ENCODE measurements around the gene C1orf21. TPM values are rescaled to one million over a fixed set of nuclear protein-coding genes. Genes with fewer than 3 reads are reported as not detected.

C1orf21 gene
- total RNA-seq, 1 experiment from 2014 or later = 0.15 TPM

GRCh38 chr1:184499616-184500015 is 112.8 kb downstream of the C1orf21 start:
- no peak overlapping the region for H3K4me3 ChIP-seq (ENCODE audit: low read depth in 2 of 2, low read length in 2 of 2)
- intact Hi-C loops (cut with micrococcal nuclease; ENCODE audit: unreplicated experiment) = no loop called here
- ChIA-PET POLR2A (no interaction called here), CTCF (no interaction called here)
- ATAC-seq (no peak), DNase-seq (ENCODE audit: low read depth, low spot score) (no peak)
- H3K4me1 ChIP-seq (ENCODE audit: control insufficient read depth, insufficient read depth, low read length) = no peaks in the 10 kb centered on the region
- no peaks in the 10 kb centered on the region for H3K27me3 ChIP-seq (ENCODE audit: control insufficient read depth, insufficient read depth, low read length)
- no peaks in the 10 kb centered on the region for H3K9me3 ChIP-seq (ENCODE audit: control insufficient read depth, insufficient read depth, low read depth, low read length)
- no peak for TF ChIP-seq CTCF (IDR thresholded peaks at IDR 0.05)
- no peak for TF ChIP-seq SIN3A (IDR thresholded peaks at IDR 0.05; ENCODE audit: borderline replicate concordance, insufficient read depth, low read depth, low read length)
- TF ChIP-seq TCF7L2 (IDR thresholded peaks at IDR 0.05; ENCODE audit: low read depth, low read length) = no peak
- no peak for TF ChIP-seq REST (IDR thresholded peaks at IDR 0.05; ENCODE audit: insufficient read depth in 1 of 2, low read depth in 2 of 2, low read length in 1 of 2)
- TF ChIP-seq POLR2AphosphoS5 (IDR thresholded peaks at IDR 0.05; ENCODE audit: low read depth, low read length) = no peak
- no peaks in the 10 kb centered on the region for H3K36me3 ChIP-seq (ENCODE audit: control insufficient read depth, insufficient read depth, low read length)
- H3K27ac ChIP-seq (ENCODE audit: low read length) = no peak overlapping the region
- in situ Hi-C loops (cut with HindIII; ENCODE audit: low pct_unique_long_range_greater_than_20kb, low sequenced_read_pairs) = no loop called here
- BruUV-seq (replicated peaks) = no TSS peak

GRCh38 chr1:184502161-184502560 is 115.3 kb downstream of the C1orf21 start:
- DNase-seq (ENCODE audit: low read depth, low spot score) (no peak), ATAC-seq (no peak)
- Histone ChIP-seq H3K9me3 (ENCODE audit: control insufficient read depth, insufficient read depth, low read depth, low read length) (no peaks in the 10 kb centered on the region), H3K4me1 (ENCODE audit: control insufficient read depth, insufficient read depth, low read length) (no peaks in the 10 kb centered on the region), H3K27ac (ENCODE audit: low read length) (no peak overlapping the region), H3K27me3 (ENCODE audit: control insufficient read depth, insufficient read depth, low read length) (no peaks in the 10 kb centered on the region), H3K36me3 (ENCODE audit: control insufficient read depth, insufficient read depth, low read length) (no peaks in the 10 kb centered on the region), H3K4me3 (ENCODE audit: low read depth in 2 of 2, low read length in 2 of 2) (no peak overlapping the region)
- ChIA-PET POLR2A (no interaction called here), CTCF (interaction anchor here (0.6 kb wide), 1 partner anchor 50 kb away, joined by 6 read pairs; no protein-coding TSS in a partner anchor)
- no TSS peak for BruUV-seq (replicated peaks)
- TF ChIP-seq POLR2AphosphoS5 (IDR thresholded peaks at IDR 0.05; ENCODE audit: low read depth, low read length) (no peak), TCF7L2 (IDR thresholded peaks at IDR 0.05; ENCODE audit: low read depth, low read length) (no peak), REST (IDR thresholded peaks at IDR 0.05; ENCODE audit: insufficient read depth in 1 of 2, low read depth in 2 of 2, low read length in 1 of 2) (no peak), SIN3A (IDR thresholded peaks at IDR 0.05; ENCODE audit: borderline replicate concordance, insufficient read depth, low read depth, low read length) (no peak), CTCF (IDR thresholded peaks at IDR 0.05) (no peak)
- in situ Hi-C loops (cut with HindIII; ENCODE audit: low pct_unique_long_range_greater_than_20kb, low sequenced_read_pairs) = no loop called here
- intact Hi-C loops (cut with micrococcal nuclease; ENCODE audit: unreplicated experiment) = no loop called here

All from Panc1 (cell line).